ENCODE data around the gene ZNRF3.

Gene ZNRF3

GRCh38 chr22:29011240-29012100 lies 128.1 kb downstream of the ZNRF3 start:
- no peaks in the 10 kb centered on the region for H3K36me3 ChIP-seq (ENCODE audit: control insufficient read depth, insufficient read depth, low read length)
- DNase-seq (ENCODE audit: extremely low read depth, insufficient read length), result no peak
- H3K4me3 ChIP-seq (replicated peaks; ENCODE audit: low read depth, low read length), result no peak overlapping the region
- no peak for TF ChIP-seq CTCF (IDR thresholded peaks at IDR 0.05; ENCODE audit: insufficient read depth, low read length, poor library complexity, severe bottlenecking)
- H3K27me3 ChIP-seq (replicated peaks; ENCODE audit: control insufficient read depth, insufficient read depth, low read length), result peaks cover 1% of the 10 kb centered on the region; the same call in 1 of the 2 replicates

- Histone ChIP-seq H3K36me3 (ENCODE audit: control insufficient read depth, insufficient read depth, low read length) (no peaks in the 10 kb centered on the region), H3K27me3 (replicated peaks; ENCODE audit: control insufficient read depth, insufficient read depth, low read length) (peaks cover 1% of the 10 kb centered on the region; the same call in 1 of the 2 replicates), H3K4me3 (replicated peaks; ENCODE audit: low read depth, low read length) (no peak overlapping the region)
- DNase-seq (ENCODE audit: extremely low read depth, insufficient read length), result no peak
- no peak for TF ChIP-seq CTCF (IDR thresholded peaks at IDR 0.05; ENCODE audit: insufficient read depth, low read length, poor library complexity, severe bottlenecking)
Measured at GRCh38 chr22:29012101-29012433, 128.7 kb downstream of the ZNRF3 start.

GRCh38 chr22:29012952-29013351 lies 129.6 kb downstream of the ZNRF3 start:
- no peak for TF ChIP-seq CTCF (IDR thresholded peaks at IDR 0.05; ENCODE audit: insufficient read depth, low read length, poor library complexity, severe bottlenecking)
- Histone ChIP-seq H3K4me3 (replicated peaks; ENCODE audit: low read depth, low read length) (no peak overlapping the region), H3K27me3 (replicated peaks; ENCODE audit: control insufficient read depth, insufficient read depth, low read length) (peaks cover 1% of the 10 kb centered on the region; the same call in 1 of the 2 replicates), H3K36me3 (ENCODE audit: control insufficient read depth, insufficient read depth, low read length) (no peaks in the 10 kb centered on the region)
- DNase-seq (ENCODE audit: extremely low read depth, insufficient read length), result no peak

- no peak for DNase-seq (ENCODE audit: extremely low read depth, insufficient read length)
- no peak overlapping the region for H3K4me3 ChIP-seq (replicated peaks; ENCODE audit: low read depth, low read length)
- peaks cover 1% of the 10 kb centered on the region; the same call in 1 of the 2 replicates for H3K27me3 ChIP-seq (replicated peaks; ENCODE audit: control insufficient read depth, insufficient read depth, low read length)
- no peak for TF ChIP-seq CTCF (IDR thresholded peaks at IDR 0.05; ENCODE audit: insufficient read depth, low read length, poor library complexity, severe bottlenecking)
- H3K36me3 ChIP-seq (ENCODE audit: control insufficient read depth, insufficient read depth, low read length), result no peaks in the 10 kb centered on the region
Measured at GRCh38 chr22:29014293-29014692, 130.9 kb downstream of the ZNRF3 start.

- Histone ChIP-seq H3K36me3 (ENCODE audit: control insufficient read depth, insufficient read depth, low read length) (no peaks in the 10 kb centered on the region), H3K4me3 (replicated peaks; ENCODE audit: low read depth, low read length) (no peak overlapping the region), H3K27me3 (replicated peaks; ENCODE audit: control insufficient read depth, insufficient read depth, low read length) (peaks cover 1% of the 10 kb centered on the region; the same call in 1 of the 2 replicates)
- no peak for DNase-seq (ENCODE audit: extremely low read depth, insufficient read length)
- TF ChIP-seq CTCF (IDR thresholded peaks at IDR 0.05; ENCODE audit: insufficient read depth, low read length, poor library complexity, severe bottlenecking), result no peak
Measured at GRCh38 chr22:29014773-29015172, 131.4 kb downstream of the ZNRF3 start.
